Testis (tissue), 2 donors: ENCODE measurements around the gene ZNF195.
"Not testable (repeated sequence)": the region's sequence is repeated elsewhere in the genome, so short reads cannot be mapped to it uniquely, and the experiment has no call there.

Experiments used
- POLR2A ChIP-seq: fragments of 450-650 bp; IDR thresholded peaks from one replicate; pipeline ENCODE4 v1.6.1; 2017; ENCODE audit warnings: antibody characterized with exemption, mild to moderate bottlenecking, moderate library complexity
- TF ChIP-seq, protein P1 (sequence below), 3 experiments: fragments of 450-650 bp in 2 of 3; fragments of 200-600 bp in 1 of 3; sonication (generic) in 1 of 3; IDR thresholded peaks; one replicate each; pipeline ENCODE4 v1.5.1; 2016 to 2019; ENCODE audit warnings: antibody characterized with exemption in 3 of 3, mild to moderate bottlenecking in 2 of 3, moderate library complexity in 1 of 3

DNA sequence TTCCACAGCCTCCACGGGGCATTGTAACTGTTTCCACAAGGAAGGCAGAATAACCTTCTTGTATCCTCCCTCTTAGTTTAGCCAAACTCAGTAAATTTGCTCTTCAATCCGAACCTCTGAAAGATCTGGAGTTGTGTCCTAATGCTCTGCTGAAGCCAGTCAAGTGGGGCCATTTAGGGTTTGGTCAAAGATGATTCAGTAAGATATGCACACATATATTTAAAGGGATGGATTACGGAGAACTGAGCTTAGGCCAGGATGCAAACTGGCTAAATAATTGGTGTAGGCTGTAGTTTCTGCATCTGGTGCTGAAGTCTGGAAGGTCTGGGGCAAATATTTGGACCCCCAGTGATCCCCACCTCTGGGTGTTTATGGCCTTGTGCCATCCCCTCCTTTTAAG is 47.9 kb downstream of the ZNF195 start:
- TF ChIP-seq, protein P1, sequence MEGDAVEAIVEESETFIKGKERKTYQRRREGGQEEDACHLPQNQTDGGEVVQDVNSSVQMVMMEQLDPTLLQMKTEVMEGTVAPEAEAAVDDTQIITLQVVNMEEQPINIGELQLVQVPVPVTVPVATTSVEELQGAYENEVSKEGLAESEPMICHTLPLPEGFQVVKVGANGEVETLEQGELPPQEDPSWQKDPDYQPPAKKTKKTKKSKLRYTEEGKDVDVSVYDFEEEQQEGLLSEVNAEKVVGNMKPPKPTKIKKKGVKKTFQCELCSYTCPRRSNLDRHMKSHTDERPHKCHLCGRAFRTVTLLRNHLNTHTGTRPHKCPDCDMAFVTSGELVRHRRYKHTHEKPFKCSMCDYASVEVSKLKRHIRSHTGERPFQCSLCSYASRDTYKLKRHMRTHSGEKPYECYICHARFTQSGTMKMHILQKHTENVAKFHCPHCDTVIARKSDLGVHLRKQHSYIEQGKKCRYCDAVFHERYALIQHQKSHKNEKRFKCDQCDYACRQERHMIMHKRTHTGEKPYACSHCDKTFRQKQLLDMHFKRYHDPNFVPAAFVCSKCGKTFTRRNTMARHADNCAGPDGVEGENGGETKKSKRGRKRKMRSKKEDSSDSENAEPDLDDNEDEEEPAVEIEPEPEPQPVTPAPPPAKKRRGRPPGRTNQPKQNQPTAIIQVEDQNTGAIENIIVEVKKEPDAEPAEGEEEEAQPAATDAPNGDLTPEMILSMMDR (IDR thresholded peaks at IDR 0.05) = not testable (repeated sequence)
- TF ChIP-seq POLR2A = not testable (repeated sequence)
